ENCODE measurements around the gene MYO7A.

DNA sequence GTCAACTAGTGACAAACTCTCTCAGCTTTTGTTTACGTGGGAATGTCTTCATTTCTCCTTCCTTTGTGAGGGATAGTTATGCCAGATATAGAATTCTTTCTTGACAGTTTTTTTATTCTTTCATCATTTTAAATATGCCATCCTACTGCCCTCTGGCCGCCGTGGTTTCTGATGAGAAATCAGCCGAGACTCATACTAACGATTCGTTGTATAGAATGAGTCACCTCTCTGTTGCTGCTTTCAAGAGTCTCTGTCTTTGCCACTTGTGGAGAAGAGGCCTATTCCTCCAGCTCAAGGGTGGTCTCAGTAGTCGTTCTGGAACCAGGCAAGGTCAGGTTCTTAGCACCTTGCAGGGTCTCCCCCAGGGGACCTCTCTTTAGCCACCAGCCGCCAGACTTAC lies 8.0 kb downstream of the MYO7A start:
- TF ChIP-seq POLR2A (IDR thresholded peaks at IDR 0.05) = no peak
- TF ChIP-seq, protein P1, sequence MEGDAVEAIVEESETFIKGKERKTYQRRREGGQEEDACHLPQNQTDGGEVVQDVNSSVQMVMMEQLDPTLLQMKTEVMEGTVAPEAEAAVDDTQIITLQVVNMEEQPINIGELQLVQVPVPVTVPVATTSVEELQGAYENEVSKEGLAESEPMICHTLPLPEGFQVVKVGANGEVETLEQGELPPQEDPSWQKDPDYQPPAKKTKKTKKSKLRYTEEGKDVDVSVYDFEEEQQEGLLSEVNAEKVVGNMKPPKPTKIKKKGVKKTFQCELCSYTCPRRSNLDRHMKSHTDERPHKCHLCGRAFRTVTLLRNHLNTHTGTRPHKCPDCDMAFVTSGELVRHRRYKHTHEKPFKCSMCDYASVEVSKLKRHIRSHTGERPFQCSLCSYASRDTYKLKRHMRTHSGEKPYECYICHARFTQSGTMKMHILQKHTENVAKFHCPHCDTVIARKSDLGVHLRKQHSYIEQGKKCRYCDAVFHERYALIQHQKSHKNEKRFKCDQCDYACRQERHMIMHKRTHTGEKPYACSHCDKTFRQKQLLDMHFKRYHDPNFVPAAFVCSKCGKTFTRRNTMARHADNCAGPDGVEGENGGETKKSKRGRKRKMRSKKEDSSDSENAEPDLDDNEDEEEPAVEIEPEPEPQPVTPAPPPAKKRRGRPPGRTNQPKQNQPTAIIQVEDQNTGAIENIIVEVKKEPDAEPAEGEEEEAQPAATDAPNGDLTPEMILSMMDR (IDR thresholded peaks at IDR 0.05) = no peak

All from body of pancreas (tissue), 4 donors.